GM21619 (cell line): ENCODE results near the gene CASP7.
"Not testable (repeated sequence)": the region's sequence is repeated elsewhere in the genome, so short reads cannot be mapped to it uniquely, and the experiment has no call there.

Experiments used
- ATAC-seq: cut with Tn5 transposase; IDR thresholded peaks from one replicate; pipeline ENCODE4 v1.9.1; 2021; ENCODE audit not compliant: unreplicated experiment

Gene CASP7

GRCh38 chr10:113679463-113680189, at the start of gene CASP7:
Gene CASP7, plus strand, starts transcription at chr10:113679912. Its CDS starts 17,582 bp downstream, at chr10:113697494.
- ATAC-seq, result peak; percentile 60

GRCh38 chr10:113630929-113631533, 48.7 kb upstream of the CASP7 start:
- no peak for ATAC-seq

- no peak for ATAC-seq
Measured at GRCh38 chr10:113631684-113632367, 47.9 kb upstream of the CASP7 start.

GRCh38 chr10:113639966-113640365, 39.7 kb upstream of the CASP7 start:
- ATAC-seq, result no peak

GRCh38 chr10:113641702-113642101, 38.0 kb upstream of the CASP7 start:
- ATAC-seq, result no peak

GRCh38 chr10:113643183-113643582, 36.5 kb upstream of the CASP7 start:
- no peak for ATAC-seq

- ATAC-seq, result no peak
Measured at GRCh38 chr10:113644185-113645120, 35.3 kb upstream of the CASP7 start.

GRCh38 chr10:113646336-113647201, 33.1 kb upstream of the CASP7 start:
- no peak for ATAC-seq

GRCh38 chr10:113647812-113648211, 31.9 kb upstream of the CASP7 start:
- ATAC-seq, result no peak

GRCh38 chr10:113648478-113648877, 31.2 kb upstream of the CASP7 start:
- no peak for ATAC-seq

- ATAC-seq, result no peak
Measured at GRCh38 chr10:113650172-113650571, 29.5 kb upstream of the CASP7 start.

- no peak for ATAC-seq
Measured at GRCh38 chr10:113651021-113651420, 28.7 kb upstream of the CASP7 start.

- ATAC-seq, result no peak
Measured at GRCh38 chr10:113651898-113652297, 27.8 kb upstream of the CASP7 start.

- not testable (repeated sequence) for ATAC-seq
Measured at GRCh38 chr10:113652456-113652855, 27.3 kb upstream of the CASP7 start.

- ATAC-seq, result no peak
Measured at GRCh38 chr10:113656896-113657295, 22.8 kb upstream of the CASP7 start.

- ATAC-seq, result no peak
Measured at GRCh38 chr10:113657544-113657943, 22.2 kb upstream of the CASP7 start.

- ATAC-seq, result no peak
Measured at GRCh38 chr10:113661332-113661731, 18.4 kb upstream of the CASP7 start.

- no peak for ATAC-seq
Measured at GRCh38 chr10:113663142-113663541, 16.6 kb upstream of the CASP7 start.

GRCh38 chr10:113663908-113664307, 15.8 kb upstream of the CASP7 start, which contains the start of gene NRAP:
Gene NRAP, minus strand, starts transcription at chr10:113664041. Its CDS starts 159 bp downstream, at chr10:113663882.
- ATAC-seq, result no peak

- no peak for ATAC-seq
Measured at GRCh38 chr10:113665352-113665751, 14.4 kb upstream of the CASP7 start.
